Left lung (tissue), 10 donors: ENCODE results near the gene GBGT1. TPM values are rescaled to one million over a fixed set of nuclear protein-coding genes. Genes with fewer than 3 reads are reported as not detected.
A peak's percentile ranks its signal among the peaks of the same experiment; 100 is the strongest.

Source experiments
- ATAC-seq: fragments of 200-7000 bp; cut with Tn5 transposase; one replicate; pipeline ENCODE4 v1.9.1; 2020; ENCODE audit warnings: moderate library complexity
- DNase-seq, 4 donors: peaks; one replicate each; pipeline ENCODE4 v3.0.0-alpha.2; 2013 to 2020
- H3K27ac ChIP-seq, 2 donors: fragments of 200-600 bp; sonication (generic) in 1 of 2; one replicate each; pipeline versions ENCODE4 v1.5.0 to v1.8.0; 2020 to 2021
- H3K27me3 ChIP-seq, 2 donors: fragments of 200-600 bp; sonication (generic) in 1 of 2; one replicate each; pipeline versions ENCODE4 v1.5.0 to v1.8.0; 2020 to 2021
- H3K36me3 ChIP-seq, 2 donors: fragments of 200-600 bp; sonication (generic) in 1 of 2; one replicate each; pipeline versions ENCODE4 v1.5.0 to v1.8.0; 2020 to 2021
- H3K4me1 ChIP-seq, 2 donors: fragments of 200-600 bp; one replicate each; pipeline ENCODE4 v1.8.0; 2021
- H3K4me3 ChIP-seq, 2 donors: fragments of 200-600 bp; sonication (generic) in 1 of 2; one replicate each; pipeline versions ENCODE4 v1.5.0 to v1.8.0; 2020 to 2021; ENCODE audit warnings: mild to moderate bottlenecking in 1 of 2
- H3K9me3 ChIP-seq, 2 donors: fragments of 200-600 bp; sonication (generic) in 1 of 2; one replicate each; pipeline versions ENCODE4 v1.5.0 to v1.8.0; 2020 to 2021
- CTCF ChIP-seq, 2 donors: fragments of 200-600 bp; sonication (generic) in 1 of 2; IDR thresholded peaks; one replicate each; pipeline versions ENCODE4 v1.5.0 to v1.8.0; 2021; ENCODE audit warnings: antibody characterized with exemption in 2 of 2
- intact Hi-C, 2 donors: fragments of 100-400 bp; cut with DNase I; formaldehyde crosslinking; loops; one replicate each; pipeline versions ENCODE4 v1.11.2 to v1.14.2; 2022
- polyA plus RNA-seq, 6 donors: library from polyadenylated mRNA; unstranded; fragments of 120-200 nt; gene quantifications; one replicate each; pipeline ENCODE4 v1.2.1, GENCODE V29; 2013; ENCODE audit not compliant: insufficient read length in 6 of 6
- total RNA-seq, 2 donors: library from RNA; stranded (reverse); fragmentation: NEBNext Ultra II Directional; extraction: Animal tissue kit (Norgen Biotek cat#: 25700); gene quantifications; one replicate each; pipeline ENCODE4 v1.2.1, GENCODE V29; 2021
- donor health status: DM: no; HTN: yes; CAD: no.
- donor health status: DM: no; HTN: no; CAD: no.

GBGT1 gene
- total and polyA plus RNA-seq, 8 donors = 2.7 to 45.1 (median 4.9) TPM

GRCh38 chr9:133132174-133132573 is 31.5 kb downstream of the GBGT1 start:
- Histone ChIP-seq H3K36me3 (no peaks in the 10 kb centered on the region), H3K9me3 (no peaks in the 10 kb centered on the region), H3K4me3 (no peak overlapping the region), H3K4me1 (peaks cover 34 to 76% of the 10 kb centered on the region in 2 donors), H3K27me3 (no peaks in the 10 kb centered on the region), H3K27ac (peak overlapping the region in 1 of 2 donors; percentile 87)
- TF ChIP-seq CTCF (IDR thresholded peaks at IDR 0.05) = no peak
- intact Hi-C loops = no loop called here
- DNase-seq (peak in 1 of 4 donors; percentile 72), ATAC-seq (no peak)

- H3K36me3 ChIP-seq = no peaks in the 10 kb centered on the region
- H3K4me3 ChIP-seq = no peak overlapping the region
- TF ChIP-seq CTCF (IDR thresholded peaks at IDR 0.05) = no peak
- H3K27ac ChIP-seq = peak overlapping the region in 1 of 2 donors; percentile 87
- no peaks in the 10 kb centered on the region for H3K9me3 ChIP-seq
- no peak for ATAC-seq
- peaks cover 38 to 77% of the 10 kb centered on the region in 2 donors for H3K4me1 ChIP-seq
- no peak for DNase-seq
- intact Hi-C loops = no loop called here
- no peaks in the 10 kb centered on the region for H3K27me3 ChIP-seq
Observed at GRCh38 chr9:133131506-133131905, 32.2 kb downstream of the GBGT1 start.

- H3K27ac ChIP-seq = peak overlapping the region in 1 of 2 donors; percentile 41
Observed at GRCh38 chr9:133130685-133131244, 32.9 kb downstream of the GBGT1 start.

GRCh38 chr9:133129001-133129795 is 34.5 kb downstream of the GBGT1 start:
- intact Hi-C loops = no loop called here
- Histone ChIP-seq H3K27me3 (no peaks in the 10 kb centered on the region), H3K4me1 (peaks cover 22 to 78% of the 10 kb centered on the region in 2 donors), H3K36me3 (no peaks in the 10 kb centered on the region), H3K4me3 (no peak overlapping the region), H3K9me3 (no peaks in the 10 kb centered on the region), H3K27ac (peak overlapping the region; percentile 20 to 28)
- DNase-seq (peak in 1 of 4 donors; percentile 82), ATAC-seq (peak; percentile 12)
- no peak for TF ChIP-seq CTCF (IDR thresholded peaks at IDR 0.05)

More at GRCh38 chr9:133130685-133131244, 32.9 kb downstream of the GBGT1 start:
- H3K36me3 ChIP-seq = no peaks in the 10 kb centered on the region
- H3K4me1 ChIP-seq = peaks cover 38 to 78% of the 10 kb centered on the region in 2 donors
- no peak for TF ChIP-seq CTCF (IDR thresholded peaks at IDR 0.05)
- H3K4me3 ChIP-seq = peak overlapping the region in 1 of 2 donors; percentile 13
- no peaks in the 10 kb centered on the region for H3K9me3 ChIP-seq
- intact Hi-C loops = no loop called here
- no peaks in the 10 kb centered on the region for H3K27me3 ChIP-seq
- DNase-seq = peak in 1 of 4 donors; percentile 73
- no peak for ATAC-seq

- no peak overlapping the region for H3K4me3 ChIP-seq
- H3K27me3 ChIP-seq = no peaks in the 10 kb centered on the region
- H3K4me1 ChIP-seq = peaks cover 12 to 74% of the 10 kb centered on the region in 2 donors
- H3K27ac ChIP-seq = no peak overlapping the region
- no peaks in the 10 kb centered on the region for H3K9me3 ChIP-seq
- no peaks in the 10 kb centered on the region for H3K36me3 ChIP-seq
- TF ChIP-seq CTCF (IDR thresholded peaks at IDR 0.05) = no peak
- intact Hi-C loops = no loop called here
- no peak for ATAC-seq
- peak in 1 of 4 donors; percentile 70 for DNase-seq
Observed at GRCh38 chr9:133128152-133128551, 35.6 kb downstream of the GBGT1 start.
